Testis (tissue), 2 donors: Measurements from ENCODE around the gene CTSD.

Experiments
- CTCF ChIP-seq, 3 experiments: fragments of 450-650 bp in 2 of 3; fragments of 200-600 bp in 1 of 3; sonication (generic) in 1 of 3; IDR thresholded peaks; one replicate each; pipeline ENCODE4 v1.5.1; 2016 to 2019; ENCODE audit warnings: antibody characterized with exemption in 3 of 3, mild to moderate bottlenecking in 2 of 3, moderate library complexity in 1 of 3
- POLR2A ChIP-seq: fragments of 450-650 bp; IDR thresholded peaks from one replicate; pipeline ENCODE4 v1.6.1; 2017; ENCODE audit warnings: antibody characterized with exemption, mild to moderate bottlenecking, moderate library complexity

- TF ChIP-seq CTCF (IDR thresholded peaks at IDR 0.05) = no peak
- no peak for TF ChIP-seq POLR2A
These were observed 32.8 kb upstream of the CTSD start for GRCh38 chr11:1796413-1797011.
